ENCODE results near the gene PLEK. TPM values are rescaled to one million over a fixed set of nuclear protein-coding genes. Genes with fewer than 3 reads are reported as not detected.

The PLEK gene
- total RNA-seq, 1 experiment from 2014 or later, result not detected

DNA sequence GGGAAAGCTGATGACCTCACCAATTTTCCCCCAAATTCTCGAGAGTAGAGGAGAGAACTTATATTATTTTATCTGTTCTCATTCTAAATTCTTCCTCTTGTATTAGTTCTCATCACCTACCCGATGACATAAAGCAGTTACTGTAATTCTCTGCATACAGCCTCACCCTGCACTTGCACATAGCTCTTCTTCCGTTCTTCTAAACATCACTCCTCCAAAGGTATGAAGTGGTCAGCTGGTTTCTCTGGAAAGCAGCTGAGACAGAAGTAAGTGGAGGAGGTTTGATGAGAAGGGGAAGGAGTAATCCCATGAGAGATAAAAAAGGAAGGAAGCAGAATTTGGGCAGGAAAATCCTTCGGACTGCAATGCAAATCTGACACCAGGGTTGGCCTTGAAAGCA lies 63.0 kb downstream of the PLEK start:
- Mint-ChIP-seq H3K27ac (ENCODE audit: unreplicated experiment) (no peak overlapping the region), H3K4me3 (ENCODE audit: low read depth, unreplicated experiment) (no peak overlapping the region), H3K4me1 (ENCODE audit: low read depth, unreplicated experiment) (no peaks in the 10 kb centered on the region), H3K27me3 (ENCODE audit: unreplicated experiment) (peaks cover 21% of the 10 kb centered on the region), H3K36me3 (ENCODE audit: insufficient read depth, unreplicated experiment) (no peaks in the 10 kb centered on the region), H3K9me3 (ENCODE audit: low read depth, unreplicated experiment) (no peaks in the 10 kb centered on the region)
- DNase-seq, result no peak
- no TSS peak for BruUV-seq (replicated peaks)
- CTCF ChIA-PET, result no interaction called here
- intact Hi-C loops (cut with micrococcal nuclease; ENCODE audit: unreplicated experiment), result no loop called here
- TF ChIP-seq CTCF (IDR thresholded peaks at IDR 0.05; ENCODE audit: unreplicated experiment), result no peak

DNA sequence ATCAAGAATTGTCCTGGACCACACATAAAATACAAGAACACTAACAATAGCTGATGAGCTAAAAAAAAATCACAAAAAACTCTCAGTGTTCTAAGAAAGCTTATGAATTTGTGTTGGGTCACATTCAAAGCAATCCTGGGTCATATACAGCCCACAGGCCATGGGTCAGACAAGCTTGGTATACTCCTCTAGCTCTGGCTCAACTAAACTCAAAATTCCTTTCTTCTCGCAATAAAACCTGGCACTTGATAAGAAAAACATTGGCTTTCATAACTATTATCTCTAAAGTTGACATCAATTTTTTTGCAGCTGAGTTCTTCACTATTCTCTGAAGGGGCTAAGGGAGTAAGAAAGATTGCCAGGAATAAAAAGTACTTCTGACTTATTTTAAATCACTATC lies 63.7 kb downstream of the PLEK start:
- BruUV-seq (replicated peaks), result no TSS peak
- TF ChIP-seq CTCF (IDR thresholded peaks at IDR 0.05; ENCODE audit: unreplicated experiment), result no peak
- no peaks in the 10 kb centered on the region for H3K9me3 Mint-ChIP-seq (ENCODE audit: low read depth, unreplicated experiment)
- DNase-seq, result no peak
- no peaks in the 10 kb centered on the region for H3K36me3 Mint-ChIP-seq (ENCODE audit: insufficient read depth, unreplicated experiment)
- CTCF ChIA-PET, result no interaction called here
- intact Hi-C loops (cut with micrococcal nuclease; ENCODE audit: unreplicated experiment), result no loop called here
- no peak overlapping the region for H3K27ac Mint-ChIP-seq (ENCODE audit: unreplicated experiment)
- peaks cover 21% of the 10 kb centered on the region for H3K27me3 Mint-ChIP-seq (ENCODE audit: unreplicated experiment)
- no peak overlapping the region for H3K4me3 Mint-ChIP-seq (ENCODE audit: low read depth, unreplicated experiment)
- no peaks in the 10 kb centered on the region for H3K4me1 Mint-ChIP-seq (ENCODE audit: low read depth, unreplicated experiment)

DNA sequence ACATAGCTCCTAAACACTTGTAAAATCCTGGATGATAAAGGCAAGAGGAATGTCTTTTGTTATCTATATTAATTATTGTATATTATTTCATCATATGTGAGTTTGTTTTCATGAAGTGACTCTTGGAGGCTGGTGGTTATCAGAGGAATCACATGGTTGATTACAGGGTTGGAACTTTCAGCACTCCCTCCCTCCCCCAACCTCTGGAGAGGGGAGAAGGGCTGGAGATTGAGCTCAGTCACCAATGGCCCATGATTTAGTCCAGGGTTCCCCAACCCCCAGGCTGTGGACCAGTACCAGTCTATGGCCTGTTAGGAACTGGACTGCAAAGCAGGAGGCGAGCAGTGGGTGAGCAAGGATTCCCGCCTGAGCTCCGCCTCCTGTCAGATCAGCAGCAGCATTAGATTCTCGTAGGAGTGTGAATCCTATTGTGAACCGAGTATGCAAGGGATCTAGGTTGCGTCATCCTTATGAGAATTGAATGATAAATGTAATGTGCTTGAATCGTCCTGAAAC lies 64.3 kb downstream of the PLEK start:
- BruUV-seq (replicated peaks), result no TSS peak
- H3K36me3 Mint-ChIP-seq (ENCODE audit: insufficient read depth, unreplicated experiment), result no peaks in the 10 kb centered on the region
- TF ChIP-seq CTCF (IDR thresholded peaks at IDR 0.05; ENCODE audit: unreplicated experiment), result no peak
- DNase-seq, result no peak
- no peaks in the 10 kb centered on the region for H3K9me3 Mint-ChIP-seq (ENCODE audit: low read depth, unreplicated experiment)
- H3K4me1 Mint-ChIP-seq (ENCODE audit: low read depth, unreplicated experiment), result no peaks in the 10 kb centered on the region
- peaks cover 21% of the 10 kb centered on the region for H3K27me3 Mint-ChIP-seq (ENCODE audit: unreplicated experiment)
- intact Hi-C loops (cut with micrococcal nuclease; ENCODE audit: unreplicated experiment), result no loop called here
- CTCF ChIA-PET, result no interaction called here
- H3K27ac Mint-ChIP-seq (ENCODE audit: unreplicated experiment), result no peak overlapping the region
- no peak overlapping the region for H3K4me3 Mint-ChIP-seq (ENCODE audit: low read depth, unreplicated experiment)

DNA sequence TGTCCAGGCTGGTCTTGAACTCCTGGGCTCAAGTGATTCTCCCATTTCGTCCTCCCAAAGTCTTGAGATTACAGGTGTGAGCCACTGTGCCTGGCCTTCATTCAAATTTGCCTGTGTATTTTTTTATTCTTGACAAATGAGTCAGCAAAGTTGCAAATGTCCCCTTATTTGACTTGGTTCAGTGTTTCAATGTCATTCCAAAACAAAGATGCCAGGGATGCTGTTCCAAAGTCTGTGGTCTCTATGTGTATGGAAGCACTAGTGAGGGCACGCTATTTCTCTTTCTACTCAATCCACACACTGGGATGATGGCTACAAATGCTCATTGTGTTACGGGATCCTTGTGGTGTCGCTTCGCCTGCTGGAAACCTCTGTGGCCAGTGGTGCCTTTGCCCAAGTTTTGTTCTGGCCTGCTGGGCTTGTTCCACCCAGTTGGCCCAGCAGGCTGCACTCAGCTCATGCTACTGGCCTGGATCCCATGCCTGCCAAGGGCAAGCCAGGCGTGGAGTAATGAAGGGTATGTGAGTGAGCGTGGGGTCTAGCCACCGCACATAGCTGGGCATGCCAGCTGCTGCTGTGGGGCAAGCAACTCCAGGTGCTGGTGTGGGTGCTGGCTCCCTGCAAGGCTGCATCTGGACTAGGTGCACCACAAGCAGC lies 66.4 kb downstream of the PLEK start:
- H3K36me3 Mint-ChIP-seq (ENCODE audit: insufficient read depth, unreplicated experiment), result no peaks in the 10 kb centered on the region
- no peak overlapping the region for H3K27ac Mint-ChIP-seq (ENCODE audit: unreplicated experiment)

More for the DNA sequence above, 66.4 kb downstream of the PLEK start:
- CTCF ChIA-PET, result interaction anchor here (1.0 kb wide), 1 partner anchor 9 kb away, joined by 3 read pairs; no protein-coding TSS in a partner anchor
- H3K9me3 Mint-ChIP-seq (ENCODE audit: low read depth, unreplicated experiment), result no peaks in the 10 kb centered on the region
- BruUV-seq (replicated peaks), result no TSS peak
- intact Hi-C loops (cut with micrococcal nuclease; ENCODE audit: unreplicated experiment), result no loop called here
- no peaks in the 10 kb centered on the region for H3K4me1 Mint-ChIP-seq (ENCODE audit: low read depth, unreplicated experiment)
- DNase-seq, result no peak
- peaks cover 36% of the 10 kb centered on the region for H3K27me3 Mint-ChIP-seq (ENCODE audit: unreplicated experiment)
- no peak for TF ChIP-seq CTCF (IDR thresholded peaks at IDR 0.05; ENCODE audit: unreplicated experiment)
- H3K4me3 Mint-ChIP-seq (ENCODE audit: low read depth, unreplicated experiment), result no peak overlapping the region
